ENCODE measurements around the gene ASS1.
"Not testable (repeated sequence)": the region's sequence is repeated elsewhere in the genome, so short reads cannot be mapped to it uniquely, and the experiment has no call there.

ASS1 gene

DNA sequence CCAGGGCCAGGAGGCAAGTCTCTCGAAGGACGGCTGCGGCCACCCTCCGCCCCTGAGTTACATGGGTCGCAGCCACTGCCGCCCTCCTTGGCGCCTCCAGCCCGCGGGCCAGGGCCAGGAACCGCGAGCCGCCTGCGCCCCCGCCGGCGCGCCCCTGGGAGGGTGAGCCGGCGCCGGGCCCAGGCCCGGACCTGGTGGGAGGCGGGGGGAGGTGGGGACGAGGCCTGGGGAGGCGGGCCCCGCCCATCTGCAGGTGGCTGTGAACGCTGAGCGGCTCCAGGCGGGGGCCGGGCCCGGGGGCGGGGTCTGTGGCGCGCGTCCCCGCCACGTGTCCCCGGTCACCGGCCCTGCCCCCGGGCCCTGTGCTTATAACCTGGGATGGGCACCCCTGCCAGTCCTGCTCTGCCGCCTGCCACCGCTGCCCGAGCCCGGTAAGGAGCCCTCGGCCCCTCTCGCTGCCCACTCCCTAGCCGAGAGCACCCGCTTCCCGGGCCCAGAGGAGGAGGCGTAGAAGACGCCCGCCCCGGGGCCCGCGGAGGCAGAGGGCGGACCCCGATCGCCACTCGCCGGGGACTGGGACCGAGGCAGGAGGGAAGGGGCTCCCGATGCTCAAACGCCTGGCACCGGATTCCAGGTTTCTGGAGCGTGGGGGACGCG is at the start of gene ASS1:
ASS1 (plus strand) TSS at position 397 of the 657 bp plus-strand sequence. CDS start 7,268 bp downstream, outside the sequence.
- DNase-seq (ENCODE audit: low spot score): peak; percentile 91

DNA sequence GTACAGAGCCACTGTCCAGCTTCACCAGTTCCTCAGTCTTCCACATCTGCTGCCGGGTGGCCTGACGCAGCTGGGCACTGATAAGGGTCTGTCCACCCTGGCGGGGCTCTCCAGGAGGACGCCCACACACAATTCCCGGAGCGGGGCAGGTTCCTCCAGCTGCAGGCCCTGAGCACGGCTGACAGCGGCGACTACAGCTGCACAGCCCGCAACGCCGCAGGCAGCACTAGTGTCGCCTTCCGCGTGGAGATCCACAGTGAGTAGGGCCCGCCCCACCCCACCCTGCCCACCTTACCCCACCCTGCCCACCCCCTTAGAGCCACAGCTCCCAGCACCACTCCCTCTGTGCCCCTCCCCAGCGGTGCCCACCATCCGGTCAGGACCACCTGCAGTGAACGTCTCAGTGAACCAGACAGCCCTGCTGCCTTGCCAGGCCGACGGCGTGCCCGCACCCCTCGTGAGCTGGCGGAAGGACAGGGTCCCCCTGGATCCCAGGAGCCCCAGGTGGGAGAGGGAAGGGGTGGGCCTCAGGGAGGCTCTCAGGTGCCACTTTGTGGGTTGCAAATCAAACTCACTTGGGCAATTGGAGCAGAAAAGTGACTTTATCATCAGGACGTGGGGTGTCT is 48.8 kb upstream of the ASS1 start:
- no peak for DNase-seq (ENCODE audit: low spot score)

GRCh38 chr9:130396581-130396980 is 48.2 kb upstream of the ASS1 start:
- DNase-seq (ENCODE audit: low spot score): no peak

DNA sequence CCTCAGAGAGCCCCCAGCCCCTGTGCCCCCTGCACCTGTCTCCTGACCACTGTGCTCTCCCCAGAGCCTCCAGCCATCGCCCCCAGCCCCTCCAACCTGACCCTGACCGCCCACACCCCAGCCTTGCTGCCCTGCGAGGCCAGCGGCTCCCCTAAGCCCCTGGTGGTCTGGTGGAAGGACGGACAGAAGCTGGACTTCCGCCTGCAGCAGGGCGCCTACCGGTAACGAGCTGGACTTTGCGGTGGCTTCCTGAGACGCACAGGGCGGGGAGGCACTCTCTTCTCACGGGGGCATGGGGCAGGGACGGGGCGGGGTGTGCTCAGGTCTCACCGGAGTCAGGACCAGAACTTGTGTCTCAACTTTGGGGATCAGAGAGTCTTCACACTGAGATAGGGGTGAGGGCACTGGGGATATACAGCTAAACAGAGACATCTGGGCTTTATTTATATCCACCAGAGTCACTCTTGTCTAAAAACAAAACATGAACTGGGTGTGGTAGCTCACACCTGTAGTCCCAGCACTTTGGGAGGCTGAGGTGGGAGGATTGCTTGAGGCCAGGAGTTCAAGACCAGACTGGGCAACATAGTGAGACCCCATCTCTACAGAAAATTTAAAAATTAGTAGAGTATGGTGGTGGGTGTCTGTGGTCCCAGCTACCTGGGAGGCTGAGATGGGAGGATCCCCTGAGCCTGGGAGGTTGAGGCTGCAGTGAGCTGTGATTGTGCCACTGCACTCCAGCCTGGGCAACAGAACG is 46.1 kb upstream of the ASS1 start:
- DNase-seq (ENCODE audit: low spot score): no peak

DNA sequence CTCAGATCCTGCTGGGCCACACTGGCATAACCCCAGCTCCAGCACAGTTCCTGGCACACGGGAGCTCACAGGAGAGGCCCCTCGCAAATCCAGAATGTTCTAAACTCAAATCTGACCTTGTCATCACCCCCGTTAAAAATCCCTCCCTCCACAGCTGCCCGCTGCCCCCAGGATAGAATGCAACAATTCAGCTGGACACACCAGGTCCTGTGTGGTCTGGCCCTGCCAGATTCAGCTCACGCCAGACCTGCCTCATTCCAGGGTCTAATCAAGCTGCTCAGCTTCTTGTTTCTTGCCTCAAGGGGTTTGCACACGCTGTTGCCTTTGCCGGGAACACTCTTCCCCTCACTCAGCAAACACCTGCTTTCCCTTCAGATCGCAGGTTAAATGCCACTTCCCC is 45.0 kb upstream of the ASS1 start:
- DNase-seq (ENCODE audit: low spot score): no peak

- DNase-seq (ENCODE audit: low spot score): no peak
These were observed 43.9 kb upstream of the ASS1 start for GRCh38 chr9:130400870-130401269.

DNA sequence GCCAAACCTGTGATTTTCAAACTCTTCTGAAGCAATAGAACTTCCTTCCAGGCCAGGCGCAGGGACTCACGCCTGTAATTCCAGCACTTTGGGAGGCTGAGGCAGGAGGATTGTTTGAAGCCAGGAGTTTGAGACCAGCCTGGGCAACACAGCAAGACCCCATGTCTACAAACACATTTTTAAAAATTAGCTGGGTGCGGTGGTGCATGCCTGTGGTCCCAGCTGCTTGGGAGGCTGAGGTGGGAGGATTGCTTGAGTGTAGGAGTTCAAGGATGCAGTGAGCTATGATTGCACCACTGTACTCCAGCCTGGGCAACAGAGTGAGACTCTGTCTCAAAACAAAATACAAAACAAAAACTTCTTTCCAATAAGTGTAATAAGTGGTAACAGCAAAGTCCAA is 43.0 kb upstream of the ASS1 start:
- not testable (repeated sequence) for DNase-seq (ENCODE audit: low spot score)

DNA sequence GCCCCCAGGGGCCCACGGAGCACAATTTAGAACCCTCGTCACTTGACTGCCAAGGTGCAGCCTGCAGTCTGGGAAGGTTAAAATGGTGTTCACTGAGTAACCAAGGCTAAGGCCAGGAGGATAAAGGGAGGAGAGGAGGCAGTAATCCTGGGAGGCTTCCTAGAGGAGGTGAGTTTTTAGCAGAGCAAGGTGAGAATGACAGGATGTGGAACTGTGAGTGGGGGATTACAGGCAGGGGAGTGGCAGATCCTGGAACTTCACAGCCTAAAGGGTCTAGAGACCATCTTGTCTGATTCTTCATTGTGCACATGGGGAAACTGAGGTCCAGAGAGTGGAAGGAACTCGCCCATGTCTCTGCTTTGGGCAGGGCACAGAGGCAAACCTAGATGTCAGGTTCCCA is 42.5 kb upstream of the ASS1 start:
- DNase-seq (ENCODE audit: low spot score): no peak

- no peak for DNase-seq (ENCODE audit: low spot score)
These were observed 41.9 kb upstream of the ASS1 start for GRCh38 chr9:130402645-130403440.

DNA sequence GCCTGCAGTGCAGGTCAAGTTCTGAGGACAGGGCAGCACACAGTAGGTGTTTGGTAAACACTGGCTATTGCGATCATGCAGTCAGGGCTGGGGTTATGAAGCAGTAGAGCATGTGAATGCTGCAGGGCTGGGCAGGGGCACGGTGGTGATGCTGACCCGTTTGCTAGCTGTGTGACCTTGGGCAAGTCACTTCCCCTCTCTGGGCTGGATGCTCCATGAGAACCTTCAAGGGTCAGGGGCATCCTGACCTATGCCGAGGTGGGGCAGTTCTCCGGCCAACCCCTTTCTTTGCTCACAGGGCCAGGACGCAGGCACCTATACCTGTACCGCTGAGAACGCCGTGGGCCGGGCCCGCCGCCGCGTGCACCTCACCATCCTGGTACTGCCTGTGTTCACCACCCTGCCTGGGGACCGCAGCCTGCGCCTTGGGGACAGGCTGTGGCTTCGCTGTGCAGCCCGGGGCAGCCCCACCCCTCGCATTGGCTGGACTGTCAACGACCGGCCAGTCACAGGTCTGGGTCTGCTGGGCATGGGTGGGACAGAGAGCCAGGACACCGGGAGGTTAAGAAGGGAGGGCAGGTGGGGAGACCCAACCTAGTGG is 39.0 kb upstream of the ASS1 start:
- DNase-seq (ENCODE audit: low spot score): no peak

DNA sequence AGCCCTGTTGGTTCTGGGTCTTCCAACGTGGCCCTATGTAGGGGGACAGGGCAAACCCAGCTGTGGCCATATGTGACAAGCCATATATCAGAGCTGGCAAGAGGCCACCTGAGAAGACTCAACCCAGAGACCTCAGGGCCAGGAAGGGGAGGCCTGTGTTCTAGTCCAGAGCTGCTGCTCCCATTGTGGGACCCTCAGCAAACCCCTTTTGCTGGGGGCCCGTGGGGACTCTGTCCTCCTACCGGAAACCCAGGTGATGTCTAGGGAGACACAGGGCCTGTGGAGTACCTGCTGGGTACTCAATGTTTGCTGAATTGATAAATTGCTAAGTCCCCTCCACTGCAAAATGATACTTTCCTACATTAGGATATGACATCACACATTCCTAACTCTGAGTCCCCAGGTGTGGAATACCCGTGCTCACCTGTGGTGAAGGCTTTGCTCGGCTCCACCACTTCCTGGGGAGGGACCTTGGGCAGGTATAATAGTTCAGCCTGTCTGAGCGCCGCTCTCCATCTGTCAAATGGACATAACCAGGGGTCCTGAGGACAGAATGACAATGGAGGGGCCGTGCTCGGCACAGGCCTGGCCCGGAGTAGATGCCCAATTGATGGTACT is 38.4 kb upstream of the ASS1 start:
- DNase-seq (ENCODE audit: low spot score): no peak

GRCh38 chr9:130407916-130408663 is 36.7 kb upstream of the ASS1 start:
- DNase-seq (ENCODE audit: low spot score): no peak

GRCh38 chr9:130408669-130409068 is 36.1 kb upstream of the ASS1 start:
- no peak for DNase-seq (ENCODE audit: low spot score)

DNA sequence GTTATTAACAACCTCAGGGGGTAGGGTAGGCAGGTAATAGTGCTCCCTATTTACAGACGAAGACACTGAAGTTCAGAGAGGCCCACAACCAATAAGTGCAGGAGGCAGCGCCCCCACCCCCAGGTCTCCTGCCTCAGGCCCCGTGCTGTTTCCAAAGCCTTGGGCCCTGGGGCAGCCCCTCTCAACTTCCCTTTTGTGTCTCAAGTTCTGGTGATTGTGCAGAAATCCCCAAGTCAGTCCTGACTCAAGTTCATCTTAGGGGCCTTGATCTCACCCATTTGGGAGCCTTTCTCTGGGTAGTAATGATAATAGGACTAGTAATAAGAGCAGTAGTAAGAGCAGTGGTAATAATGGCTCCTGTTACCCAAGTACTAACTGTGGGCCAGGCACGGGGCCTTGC is 35.5 kb upstream of the ASS1 start:
- no peak for DNase-seq (ENCODE audit: low spot score)

DNA sequence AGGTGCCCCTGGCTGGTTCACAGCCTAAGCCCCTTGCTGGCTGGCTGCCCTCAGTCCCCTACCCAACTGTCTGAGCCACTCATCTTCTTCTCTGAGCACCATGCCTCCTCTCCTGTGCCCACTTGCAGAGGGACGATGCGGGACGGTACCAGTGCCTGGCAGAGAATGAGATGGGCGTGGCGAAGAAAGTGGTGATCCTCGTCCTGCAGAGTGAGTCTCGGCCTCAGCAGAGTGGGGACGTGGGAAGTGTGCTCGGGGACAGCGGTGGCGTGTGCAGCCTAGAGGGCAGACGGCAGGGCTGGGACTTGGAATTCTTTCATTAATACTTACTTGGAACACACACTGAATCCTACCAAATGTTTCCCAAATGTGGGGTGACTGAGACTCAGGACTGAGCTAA is 34.3 kb upstream of the ASS1 start:
- DNase-seq (ENCODE audit: low spot score): no peak

- no peak for DNase-seq (ENCODE audit: low spot score)
These were observed 33.2 kb upstream of the ASS1 start for GRCh38 chr9:130411566-130411915.

GRCh38 chr9:130414081-130414731 is 30.6 kb upstream of the ASS1 start:
- no peak for DNase-seq (ENCODE audit: low spot score)

DNA sequence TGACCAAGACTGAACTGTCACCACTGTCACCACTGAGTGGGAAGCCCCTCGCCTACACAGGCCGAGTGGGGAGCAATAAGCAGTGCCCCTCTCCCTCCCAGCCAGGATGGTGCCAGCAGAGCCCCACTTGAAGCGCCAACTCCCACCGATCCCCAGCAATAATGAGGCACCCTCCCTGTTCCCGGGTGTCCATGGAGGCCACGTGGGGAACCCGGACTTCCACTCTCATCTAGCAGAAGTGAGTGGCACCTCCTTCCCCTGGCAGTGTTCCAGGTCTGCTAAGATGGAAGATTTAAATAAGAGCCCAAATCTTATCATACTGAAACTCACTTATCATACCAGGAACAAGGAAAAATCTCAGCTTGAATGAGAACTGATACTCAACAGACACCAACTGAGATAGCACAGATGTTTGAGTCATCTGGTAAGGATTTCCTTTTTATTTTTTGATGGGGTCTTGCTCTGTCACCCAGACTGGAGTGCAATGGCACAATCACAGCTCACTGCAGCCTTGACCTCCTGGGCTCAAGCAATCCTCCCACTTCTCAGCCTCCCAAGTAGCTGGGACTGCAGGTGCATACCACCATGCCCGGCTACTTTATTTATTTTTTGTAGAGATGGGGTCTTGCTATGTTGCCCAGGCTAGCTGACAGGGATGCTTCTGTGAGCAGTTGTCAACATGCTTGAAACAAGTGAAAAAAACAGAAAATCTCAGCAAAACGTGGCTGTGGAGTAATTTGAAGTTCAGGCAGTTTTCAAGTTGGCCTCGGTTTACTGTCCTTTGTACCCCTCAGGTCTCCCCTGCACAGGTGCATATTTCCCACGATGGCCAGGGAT is 29.6 kb upstream of the ASS1 start:
- no peak for DNase-seq (ENCODE audit: low spot score)

DNA sequence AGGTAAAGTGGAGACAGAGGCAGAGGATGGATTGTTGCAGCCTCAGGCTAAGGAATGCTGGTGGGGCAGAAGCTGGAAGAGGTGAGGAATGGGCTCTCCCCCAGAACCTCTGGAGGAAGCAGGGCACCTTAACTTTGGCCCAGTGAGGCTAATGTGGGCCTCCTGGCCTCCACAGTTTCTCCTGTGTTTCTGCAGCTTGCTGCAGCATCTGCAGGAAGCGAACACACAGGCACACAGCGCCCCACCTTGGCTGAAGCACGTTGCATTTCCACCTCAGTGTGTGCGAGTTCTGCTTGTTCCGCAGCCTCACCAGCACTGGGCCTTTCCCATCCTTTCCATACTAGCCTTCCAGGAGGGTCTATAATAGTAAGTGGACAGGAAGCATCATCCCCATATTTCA is 27.2 kb upstream of the ASS1 start:
- DNase-seq (ENCODE audit: low spot score): no peak

- no peak for DNase-seq (ENCODE audit: low spot score)
These were observed 26.0 kb upstream of the ASS1 start for GRCh38 chr9:130418776-130419175.

Data from D341Med (cell line).